ENCODE results near the gene CIZ1. TPM values are rescaled to one million over a fixed set of nuclear protein-coding genes. Genes with fewer than 3 reads are reported as not detected.

Gene CIZ1
- total and polyA plus RNA-seq, 9 of the 15 experiments (the other 6 are each of a cell fraction or from before 2014, with no cell fraction given), result 6.6 to 329 (median 87.8) TPM

- TF ChIP-seq DIDO1 (tag; IDR thresholded peaks at IDR 0.05; ENCODE audit: low read depth) (peak; percentile 42; the same call in 1 of the 2 replicates), TFAM (CRISPR knock-in tag; conservative IDR thresholded peaks at IDR 0.05) (no peak), CCNT2 (IDR thresholded peaks at IDR 0.05; ENCODE audit: borderline replicate concordance, extremely low read depth, insufficient read length, low read depth, low read length) (no peak), ZNF561 (CRISPR knock-in tag; conservative IDR thresholded peaks at IDR 0.05) (no peak; the same call in none of the 2 replicates), EHMT2 (IDR thresholded peaks at IDR 0.05) (no peak), KDM2B (CRISPR knock-in tag; IDR thresholded peaks at IDR 0.05) (peak; percentile 99), ATF4 (CRISPR knock-in tag; IDR thresholded peaks at IDR 0.05) (peak; percentile 56; the same call in 1 of the 2 replicates), MYNN (IDR thresholded peaks at IDR 0.05) (no peak), MYNN (CRISPR knock-in tag; IDR thresholded peaks at IDR 0.05) (no peak), ZNF133 (CRISPR knock-in tag; IDR thresholded peaks at IDR 0.05) (no peak), EGR1 (conservative IDR thresholded peaks at IDR 0.05) (no peak), YBX1 (IDR thresholded peaks at IDR 0.05) (no peak), HMG20B (CRISPR knock-in tag; IDR thresholded peaks at IDR 0.05) (no peak), NFIX (CRISPR knock-in tag; IDR thresholded peaks at IDR 0.05; ENCODE audit: low read depth) (no peak), CCAR2 (IDR thresholded peaks at IDR 0.05; ENCODE audit: low read depth, low read length) (no peak), ATF2 (CRISPR knock-in tag; IDR thresholded peaks at IDR 0.05) (no peak), LEF1 (IDR thresholded peaks at IDR 0.05) (no peak), NR2F6 (CRISPR knock-in tag; IDR thresholded peaks at IDR 0.05) (0 out of 2 replicates have a peak, but pooled peaks have one; percentile 21), CBX3 (IDR thresholded peaks at IDR 0.05; ENCODE audit: borderline replicate concordance in 1 of 2, low read length in 2 of 2) (no peak; a peak in 2 of 3 replicates), ZSCAN32 (CRISPR knock-in tag; IDR thresholded peaks at IDR 0.05) (no peak; the same call in 1 of the 2 replicates), ZNF639 (CRISPR knock-in tag; conservative IDR thresholded peaks at IDR 0.05 in 1 of 2, IDR thresholded peaks at IDR 0.05 in 1 of 2) (no peak), GTF2A2 (tag; IDR thresholded peaks at IDR 0.05) (no peak), TCF15 (CRISPR knock-in tag; IDR thresholded peaks at IDR 0.05) (peak; percentile 74), CEBPB (tag; IDR thresholded peaks at IDR 0.05) (no peak), ZNF274 (IDR thresholded peaks at IDR 0.05; ENCODE audit: borderline replicate concordance, low read depth, low read length) (no peak), ZNF408 (CRISPR knock-in tag; IDR thresholded peaks at IDR 0.05; ENCODE audit: low read depth) (peak; percentile 72; the same call in 1 of the 2 replicates), PHB2 (IDR thresholded peaks at IDR 0.05; ENCODE audit: low read depth) (no peak)
Measured at GRCh38 chr9:128159784-128160602, 31.4 kb downstream of the CIZ1 start, which contains the start of gene BBLN (continued).

Data from K562 (cell line).